Left colon (tissue), 2 donors: Measurements from ENCODE around the gene SLC4A9. TPM values are rescaled to one million over a fixed set of nuclear protein-coding genes. Genes with fewer than 3 reads are reported as not detected.
A peak's percentile ranks its signal among the peaks of the same experiment; 100 is the strongest.

Experiments used
- ATAC-seq: fragments of 200-7000 bp; cut with Tn5 transposase; one replicate; pipeline ENCODE4 v1.9.1; 2020; ENCODE audit warnings: mild to moderate bottlenecking, moderate library complexity
- DNase-seq, 2 donors: peaks; one replicate each; pipeline ENCODE4 v3.0.0-alpha.2; 2020
- intact Hi-C, 2 donors: fragments of 100-400 bp; cut with DNase I in 1 of 2; cut with micrococcal nuclease in 1 of 2; formaldehyde crosslinking; loops; one replicate each; pipeline versions ENCODE4 v1.11.2 to v1.14.0; 2022; cut with DNase I, micrococcal nuclease
- total RNA-seq, 2 donors: library from RNA; stranded (reverse); fragmentation: NEBNext Ultra II Directional; extraction: Animal tissue kit (Norgen Biotek cat#: 25700); gene quantifications; one replicate each; pipeline ENCODE4 v1.2.1, GENCODE V29; 2021
- donor health status: DM: no; HTN: no; CAD: no.
- donor health status: DM: yes; HTN: yes; CAD: no.

The SLC4A9 gene
- total RNA-seq, 2 donors from 2014 or later = 0.31 to 0.42 TPM

GRCh38 chr5:140381972-140382371 is 22.0 kb downstream of the SLC4A9 start:
- intact Hi-C loops = loop anchor here in 1 of 2 donors (10.0 kb wide), 1 partner anchor 543 kb away; the partner anchor contains the start of gene PCDHAC1
- no peak for DNase-seq
- no peak for ATAC-seq

GRCh38 chr5:140382866-140383265 is 22.9 kb downstream of the SLC4A9 start:
- ATAC-seq (peak; percentile 61), DNase-seq (no peak)
- intact Hi-C loops = loop anchor here in 1 of 2 donors (10.0 kb wide), 1 partner anchor 542 kb away; the partner anchor contains the start of gene PCDHAC1

GRCh38 chr5:140383300-140383699 is 23.3 kb downstream of the SLC4A9 start:
- intact Hi-C loops = loop anchor here in 1 of 2 donors (10.0 kb wide), 1 partner anchor 542 kb away; the partner anchor contains the start of gene PCDHAC1
- no peak for DNase-seq
- ATAC-seq = peak; percentile 91

GRCh38 chr5:140388052-140388451 is 28.1 kb downstream of the SLC4A9 start:
- intact Hi-C loops = loop anchor here in 1 of 2 donors (10.0 kb wide), 1 partner anchor 537 kb away; the partner anchor contains the start of gene PCDHAC1
- ATAC-seq (no peak), DNase-seq (no peak)

- ATAC-seq = no peak
- intact Hi-C loops = no loop called here
Measured at GRCh38 chr5:140391312-140391711, 31.3 kb downstream of the SLC4A9 start.

GRCh38 chr5:140391732-140392131 is 31.7 kb downstream of the SLC4A9 start:
- ATAC-seq = peak; percentile 48
- intact Hi-C loops = no loop called here

More at GRCh38 chr5:140391312-140391711, 31.3 kb downstream of the SLC4A9 start:
- DNase-seq = no peak

GRCh38 chr5:140393738-140394137 is 33.7 kb downstream of the SLC4A9 start:
- DNase-seq = no peak
- intact Hi-C loops = no loop called here

More at GRCh38 chr5:140391732-140392131, 31.7 kb downstream of the SLC4A9 start:
- no peak for DNase-seq

GRCh38 chr5:140398379-140398811 is 38.4 kb downstream of the SLC4A9 start:
- ATAC-seq = no peak
- intact Hi-C loops = no loop called here
- no peak for DNase-seq

More at GRCh38 chr5:140393738-140394137, 33.7 kb downstream of the SLC4A9 start:
- no peak for ATAC-seq

GRCh38 chr5:140399979-140400729 is 40.2 kb downstream of the SLC4A9 start:
- ATAC-seq (no peak), DNase-seq (peak in 1 of 2 donors; percentile 16)
- intact Hi-C loops = loop anchor here in 1 of 2 donors (5.0 kb wide), 1 partner anchor 237 kb away; the partner anchor contains the start of gene TMCO6

- intact Hi-C loops = loop anchor here in 1 of 2 donors (5.0 kb wide), 1 partner anchor 236 kb away; the partner anchor contains the start of gene TMCO6
- ATAC-seq (peak; percentile 75), DNase-seq (peak; percentile 90 to 96)
Measured at GRCh38 chr5:140400730-140401361, 40.9 kb downstream of the SLC4A9 start.

- peak; percentile 81 for ATAC-seq
- intact Hi-C loops = loop anchor here in 1 of 2 donors (5.0 kb wide), 1 partner anchor 236 kb away; the partner anchor contains the start of gene TMCO6
- peak; percentile 96 to 99 for DNase-seq
Measured at GRCh38 chr5:140401362-140402257, 41.6 kb downstream of the SLC4A9 start, which contains the start of gene ANKHD1. Gene ANKHD1, plus strand, starts transcription at chr5:140401833. Its CDS starts 135 bp downstream, at chr5:140401968.

GRCh38 chr5:140402258-140403074 is 42.5 kb downstream of the SLC4A9 start:
- intact Hi-C loops = loop anchor here in 1 of 2 donors (5.0 kb wide), 1 partner anchor 235 kb away; the partner anchor contains the start of gene TMCO6
- DNase-seq (peak; percentile 44 to 64), ATAC-seq (peak; percentile 4)

GRCh38 chr5:140403613-140404012 is 43.6 kb downstream of the SLC4A9 start:
- intact Hi-C loops = loop anchor here in 1 of 2 donors (5.0 kb wide), 1 partner anchor 234 kb away; the partner anchor contains the start of gene TMCO6

GRCh38 chr5:140408750-140409241 is 48.8 kb downstream of the SLC4A9 start:
- DNase-seq = no peak
- intact Hi-C loops = no loop called here
- peak; percentile 88 for ATAC-seq

More at GRCh38 chr5:140403613-140404012, 43.6 kb downstream of the SLC4A9 start:
- DNase-seq (no peak), ATAC-seq (no peak)

- intact Hi-C loops = no loop called here
- DNase-seq = no peak
- ATAC-seq = no peak
Measured at GRCh38 chr5:140413230-140413629, 53.2 kb downstream of the SLC4A9 start.

GRCh38 chr5:140417235-140417634 is 57.2 kb downstream of the SLC4A9 start:
- intact Hi-C loops = no loop called here
- no peak for DNase-seq
- no peak for ATAC-seq
